GM18861 (cell line): ENCODE data around the gene CDK5RAP2.
"Not testable (repeated sequence)": the region's sequence is repeated elsewhere in the genome, so short reads cannot be mapped to it uniquely, and the experiment has no call there.

Experiments used
- ATAC-seq: cut with Tn5 transposase; IDR thresholded peaks from one replicate; pipeline ENCODE4 v1.9.1; 2021; ENCODE audit not compliant: unreplicated experiment

CDK5RAP2 gene

GRCh38 chr9:120545701-120546550 lies 34.0 kb downstream of the CDK5RAP2 start:
- ATAC-seq, result no peak

DNA sequence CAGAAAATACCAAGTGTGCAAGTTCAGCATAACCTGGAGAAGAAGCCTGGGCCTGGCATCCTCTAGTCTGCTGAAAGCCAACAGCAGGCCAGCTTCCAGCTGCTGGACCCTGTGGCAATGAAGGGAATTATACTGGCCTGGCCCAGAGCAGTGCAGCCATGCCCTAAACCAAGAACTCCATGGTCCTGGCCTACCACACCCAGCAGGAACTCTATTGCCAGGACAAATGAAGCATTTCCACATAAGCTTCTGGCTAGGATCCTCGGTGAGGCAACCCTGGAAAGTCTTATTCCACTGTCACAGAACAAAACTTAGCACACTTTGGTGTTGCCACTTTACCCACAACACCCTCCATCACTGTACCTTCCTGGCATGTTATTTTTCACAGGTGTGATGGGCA lies 35.5 kb downstream of the CDK5RAP2 start:
- ATAC-seq, result no peak

DNA sequence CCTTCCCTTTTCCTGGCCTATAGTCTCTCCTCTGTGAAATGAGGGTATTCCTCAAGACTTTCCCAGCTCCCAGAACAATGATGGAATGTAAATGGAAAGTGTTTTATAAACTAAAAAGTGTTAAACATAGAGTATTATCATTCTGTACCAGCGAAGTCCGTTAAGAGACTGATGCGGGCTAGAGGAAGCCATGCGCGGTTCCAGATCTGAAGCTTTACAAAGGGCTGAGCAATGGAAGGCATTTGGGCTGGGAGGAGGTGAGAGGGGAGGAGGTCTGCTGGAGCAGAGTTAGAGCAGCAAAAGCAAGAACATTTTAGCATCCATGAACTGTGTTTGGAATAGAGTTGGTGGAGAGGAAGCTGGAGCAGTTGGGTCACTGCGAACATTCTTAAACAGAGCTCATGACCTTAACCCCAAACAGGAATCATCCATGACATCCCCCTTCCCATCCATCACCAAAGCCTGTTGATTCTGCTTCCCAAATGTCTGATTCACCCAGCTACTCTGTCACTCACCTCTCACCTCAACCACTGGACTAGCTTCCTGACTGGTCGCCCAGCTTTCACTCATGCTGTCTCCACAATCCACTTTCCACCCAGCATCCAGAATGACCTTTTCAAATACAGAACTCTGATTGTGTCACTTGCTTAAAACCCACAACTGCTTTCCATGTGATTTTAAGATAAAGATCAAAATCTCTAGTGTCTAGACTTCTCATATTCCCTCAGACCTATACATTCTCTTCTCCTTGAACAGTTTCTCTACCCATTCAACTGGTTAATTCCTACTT lies 37.1 kb downstream of the CDK5RAP2 start:
- no peak for ATAC-seq

GRCh38 chr9:120541921-120542320 lies 38.0 kb downstream of the CDK5RAP2 start:
- ATAC-seq, result no peak

DNA sequence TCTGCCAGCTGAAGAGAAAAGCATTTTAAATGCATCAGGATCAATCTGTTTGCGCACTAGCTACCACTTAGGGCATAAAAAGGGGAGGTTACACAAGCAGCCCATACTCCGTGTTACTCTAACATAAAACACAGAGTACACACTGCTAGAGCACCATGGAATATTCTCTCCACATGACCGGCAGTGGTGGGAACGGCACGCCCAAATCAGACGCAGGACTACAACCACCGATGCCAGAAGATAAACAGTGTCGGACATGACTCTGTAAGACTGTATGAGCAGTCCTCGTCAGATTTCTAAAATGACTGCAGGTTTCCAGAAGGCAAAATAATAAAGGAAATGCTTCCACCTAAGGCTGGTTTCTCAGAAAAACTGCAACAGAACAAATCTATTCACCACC lies 40.0 kb downstream of the CDK5RAP2 start:
- ATAC-seq, result no peak

- no peak for ATAC-seq
These were observed 41.6 kb downstream of the CDK5RAP2 start for GRCh38 chr9:120538339-120538738.

DNA sequence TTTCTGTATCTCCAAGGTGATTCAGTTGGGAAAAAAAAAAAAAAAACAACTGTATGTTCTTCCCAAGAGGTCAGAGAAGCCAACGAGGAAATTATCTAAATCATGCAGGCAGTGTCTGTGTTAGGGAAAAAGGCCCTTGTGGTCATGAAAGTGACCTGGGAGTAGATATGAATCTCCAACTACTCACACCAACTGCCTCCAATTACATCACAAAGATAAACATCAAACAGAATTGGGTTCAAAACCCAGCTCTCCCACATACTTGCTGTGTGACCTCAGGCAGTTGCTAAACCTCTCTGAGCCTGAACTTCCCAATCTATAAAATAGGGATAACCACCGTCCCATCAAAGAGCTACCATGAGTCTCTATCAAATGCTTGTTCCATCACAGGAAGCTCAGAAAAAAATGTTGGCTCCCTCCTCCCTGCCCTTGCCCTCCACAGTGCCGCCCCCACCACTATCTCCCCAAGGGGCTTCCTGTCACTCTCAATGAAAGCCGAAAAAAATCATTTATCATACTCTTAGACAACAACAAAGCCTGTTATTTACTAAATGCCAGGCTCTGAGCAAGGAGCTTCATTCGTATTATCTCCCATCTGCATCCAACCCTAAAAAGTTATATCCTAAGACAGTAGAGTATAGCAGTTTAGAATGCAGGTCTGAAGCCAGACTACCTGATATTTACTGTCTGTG lies 42.9 kb downstream of the CDK5RAP2 start:
- no peak for ATAC-seq

DNA sequence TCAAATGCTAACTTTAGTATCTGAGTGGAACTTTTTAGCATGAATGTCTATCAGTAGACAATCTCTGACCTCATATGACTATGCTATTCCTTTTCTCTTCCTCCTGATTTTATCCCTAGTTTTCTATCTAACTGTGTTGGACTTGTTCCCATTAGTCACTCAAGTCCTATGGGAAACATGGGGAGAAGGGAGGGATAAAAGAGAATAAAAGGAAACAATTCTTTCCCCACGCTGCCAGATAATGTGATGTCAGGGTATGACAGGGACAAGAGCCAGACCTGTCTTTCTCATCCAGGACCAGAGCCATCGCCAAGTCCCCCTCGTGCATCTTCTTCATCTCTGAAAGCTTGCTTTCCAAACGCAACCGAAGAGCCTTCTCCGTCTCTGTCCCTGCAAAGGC lies 43.9 kb downstream of the CDK5RAP2 start:
- ATAC-seq, result no peak

DNA sequence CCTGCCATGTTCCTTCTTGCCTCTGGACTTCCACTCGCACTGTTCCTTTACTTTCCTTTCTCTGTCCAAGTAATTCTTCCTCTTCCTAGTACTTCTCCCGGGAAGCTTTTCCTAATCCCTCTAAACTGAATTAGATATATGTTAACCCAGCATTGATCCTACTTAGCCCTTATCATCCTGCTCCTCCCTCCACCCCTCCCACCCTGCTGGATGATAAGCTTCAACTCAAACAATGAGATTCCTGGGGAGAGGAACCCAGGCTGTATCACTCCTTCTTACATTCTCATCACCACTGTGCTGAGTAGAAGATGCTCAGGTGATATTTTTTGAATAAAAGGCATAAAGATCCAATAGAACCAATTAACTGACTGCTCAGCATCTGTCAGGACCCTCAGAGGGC lies 45.7 kb downstream of the CDK5RAP2 start:
- ATAC-seq, result no peak

GRCh38 chr9:120532891-120533290 lies 47.1 kb downstream of the CDK5RAP2 start:
- ATAC-seq, result no peak

DNA sequence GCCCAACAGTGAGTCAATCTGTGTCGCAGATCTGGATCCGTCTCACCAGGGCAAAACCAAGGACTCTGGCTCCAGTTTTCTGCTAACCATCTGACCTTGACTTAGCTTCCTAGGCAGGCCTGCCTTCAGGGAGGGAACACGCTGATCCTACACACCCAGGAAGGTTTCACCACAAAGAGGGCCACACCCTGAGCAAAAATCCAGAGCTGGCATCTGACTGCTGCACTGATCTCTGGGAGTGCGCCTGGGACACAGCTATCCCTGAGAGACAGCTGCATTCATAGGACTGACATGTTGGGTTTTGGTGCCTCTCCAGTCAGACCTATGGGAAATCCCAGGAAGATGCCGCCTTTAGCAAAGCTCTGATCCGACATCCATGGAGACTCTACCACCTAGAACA lies 47.5 kb downstream of the CDK5RAP2 start:
- ATAC-seq, result no peak

DNA sequence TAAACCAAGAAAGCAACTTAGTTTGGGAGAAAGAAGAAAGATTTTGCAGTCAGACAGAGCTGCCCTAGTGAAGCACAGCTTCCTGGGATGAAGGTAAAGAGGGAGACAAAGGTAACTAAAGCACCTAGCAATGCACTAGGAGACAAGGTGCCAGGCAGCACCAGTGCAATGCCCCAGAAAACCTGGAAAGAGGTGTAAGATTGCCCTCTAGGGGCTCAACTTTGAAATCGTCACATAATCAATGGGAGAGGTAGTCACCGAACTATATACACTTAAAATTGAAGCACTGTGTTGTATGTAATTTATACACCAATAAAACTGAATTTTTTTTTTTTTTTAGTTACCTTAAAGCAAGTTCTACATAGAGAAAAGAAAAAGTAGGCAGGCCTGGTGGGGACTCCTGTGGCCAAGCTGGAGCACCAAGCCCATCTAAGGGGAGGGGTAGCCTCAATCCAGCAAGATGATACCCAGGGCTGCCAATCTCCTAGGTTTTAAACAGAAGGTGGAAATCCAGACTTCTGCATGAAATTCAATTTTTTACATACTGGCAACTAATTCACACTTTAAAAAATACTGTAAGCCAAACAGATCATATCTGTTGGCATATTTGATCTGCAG lies 48.2 kb downstream of the CDK5RAP2 start:
- no peak for ATAC-seq

DNA sequence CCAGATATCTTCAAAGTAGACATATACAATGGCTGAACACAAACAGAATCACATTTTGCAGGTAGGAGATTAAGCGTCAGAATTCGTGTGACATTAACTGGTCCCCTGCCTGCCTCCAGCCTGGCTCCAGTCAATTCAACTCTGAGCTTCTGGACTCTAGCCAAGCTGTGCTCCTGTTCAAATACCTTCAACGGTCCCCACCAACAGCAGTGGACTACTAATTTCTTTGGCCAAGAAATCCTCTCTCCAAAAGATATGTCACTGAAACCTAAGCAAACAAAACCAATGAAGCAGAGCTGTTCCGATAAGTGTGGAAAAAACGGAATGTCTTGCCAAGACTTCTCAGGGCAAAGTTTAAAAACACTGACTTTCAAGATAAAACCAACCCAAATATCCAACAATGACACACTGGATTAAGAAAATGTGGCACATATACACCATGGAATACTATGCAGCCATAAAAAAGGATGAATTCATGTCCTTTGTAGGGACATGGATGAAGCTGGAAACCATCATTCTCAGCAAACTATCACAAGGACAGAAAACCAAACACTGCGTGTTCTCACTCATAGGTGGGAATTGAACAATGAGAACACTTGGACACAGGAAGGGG lies 49.6 kb downstream of the CDK5RAP2 start:
- not testable (repeated sequence) for ATAC-seq

GRCh38 chr9:120528829-120529228 lies 51.1 kb downstream of the CDK5RAP2 start:
- no peak for ATAC-seq

DNA sequence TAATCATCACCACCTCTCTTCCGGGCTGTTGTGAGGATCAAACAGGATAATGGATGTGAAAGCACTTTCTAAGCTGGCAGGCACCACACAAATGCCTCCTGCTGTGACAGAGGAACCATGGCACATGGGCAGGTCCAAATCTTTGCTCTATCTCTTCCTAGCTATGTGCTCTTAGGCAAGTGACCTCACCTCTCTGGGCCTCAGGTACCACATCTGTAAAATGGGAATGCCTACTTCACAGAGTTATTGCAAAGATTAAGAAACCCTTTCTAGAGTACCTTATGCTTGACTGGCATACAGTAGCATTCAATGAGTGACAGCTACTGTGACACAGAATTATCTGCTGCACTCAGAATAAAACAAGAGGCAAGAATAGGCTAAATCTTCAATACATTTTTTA lies 51.6 kb downstream of the CDK5RAP2 start:
- ATAC-seq, result no peak

DNA sequence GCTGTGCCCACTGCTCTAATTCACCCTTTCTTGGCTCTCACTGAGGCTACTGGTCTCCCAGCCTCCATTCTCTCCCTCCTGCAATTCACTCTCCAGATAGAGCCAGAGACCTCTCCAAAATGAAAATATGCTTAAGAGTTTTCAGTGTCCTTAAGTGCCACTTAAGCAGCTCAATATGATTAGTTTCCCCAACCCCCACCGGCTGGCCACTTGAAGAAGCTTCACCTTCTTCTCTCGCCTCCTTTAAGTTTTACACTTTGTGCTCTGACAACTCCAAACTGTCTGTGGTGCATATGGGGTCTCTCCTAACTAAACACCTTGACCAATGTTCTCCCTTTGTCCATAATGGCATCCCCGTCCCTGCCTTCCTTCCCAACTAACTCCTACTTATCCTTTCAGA lies 53.4 kb downstream of the CDK5RAP2 start:
- ATAC-seq, result no peak

- ATAC-seq, result no peak
These were observed 55.1 kb downstream of the CDK5RAP2 start for GRCh38 chr9:120524863-120525262.

GRCh38 chr9:120524038-120524437 lies 55.9 kb downstream of the CDK5RAP2 start:
- no peak for ATAC-seq

DNA sequence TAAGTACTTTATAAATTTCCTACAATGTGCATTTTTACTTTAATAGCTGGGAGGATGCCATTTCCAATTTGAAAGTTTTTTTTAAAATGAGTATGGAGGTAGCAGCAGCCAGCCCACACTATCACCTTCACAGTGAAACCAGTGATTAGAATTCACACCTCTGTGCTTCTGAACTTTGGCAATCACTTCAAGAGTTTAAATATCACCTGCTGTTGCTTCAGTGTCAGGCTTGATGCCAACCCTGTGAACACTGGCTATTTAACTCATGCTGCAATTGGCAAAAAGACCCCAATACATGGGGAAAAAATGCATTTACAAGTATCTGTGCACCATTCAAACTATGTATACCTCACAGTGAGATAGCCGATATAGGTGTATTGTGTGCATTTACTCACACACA lies 57.4 kb downstream of the CDK5RAP2 start:
- no peak for ATAC-seq

GRCh38 chr9:120522032-120522431 lies 57.9 kb downstream of the CDK5RAP2 start:
- ATAC-seq, result no peak

GRCh38 chr9:120521101-120521500 lies 58.9 kb downstream of the CDK5RAP2 start:
- ATAC-seq, result no peak
